Mucosa of descending colon (tissue), 3 donors: Measurements from ENCODE around the gene OR2T8. TPM values are rescaled to one million over a fixed set of nuclear protein-coding genes. Genes with fewer than 3 reads are reported as not detected.
"Not testable (repeated sequence)": the region's sequence is repeated elsewhere in the genome, so short reads cannot be mapped to it uniquely, and the experiment has no call there.

ENCODE experiments used
- ATAC-seq: fragments of 200-7000 bp; cut with Tn5 transposase; one replicate; pipeline ENCODE4 v1.9.1; 2020; ENCODE audit warnings: mild to moderate bottlenecking, moderate library complexity
- DNase-seq, 3 donors: peaks; one replicate each; pipeline ENCODE4 v3.0.0-alpha.2; 2020
- H3K36me3 ChIP-seq: fragments of 200-600 bp; one replicate; pipeline ENCODE4 v1.8.0; 2021; ENCODE audit warnings: low read depth, mild to moderate bottlenecking
- H3K4me1 ChIP-seq: fragments of 200-600 bp; one replicate; pipeline ENCODE4 v1.8.0; 2021; ENCODE audit warnings: low read depth, mild to moderate bottlenecking
- H3K4me3 ChIP-seq: fragments of 200-600 bp; one replicate; pipeline ENCODE4 v1.8.0; 2021; ENCODE audit warnings: mild to moderate bottlenecking
- H3K9me3 ChIP-seq: fragments of 200-600 bp; one replicate; pipeline ENCODE4 v1.8.0; 2021; ENCODE audit warnings: mild to moderate bottlenecking
- intact Hi-C, 2 donors: fragments of 100-400 bp; cut with DNase I in 1 of 2; cut with micrococcal nuclease in 1 of 2; formaldehyde crosslinking; loops; one replicate each; pipeline versions ENCODE4 v1.11.0 to v1.11.1; 2022; cut with DNase I, micrococcal nuclease
- total RNA-seq, 3 donors: library from RNA; stranded (reverse); fragmentation: NEBNext Ultra II Directional in 2 of 3; extraction: Animal tissue kit (Norgen Biotek cat#: 25700) in 2 of 3; gene quantifications; one replicate each; pipeline versions ENCODE4 v1.2.1 to v1.2.4, GENCODE V29; 2021 to 2023
- TF ChIP-seq, protein P1 (sequence below): fragments of 200-600 bp; IDR thresholded peaks from one replicate; pipeline ENCODE4 v1.8.0; 2022; ENCODE audit warnings: antibody characterized with exemption, mild to moderate bottlenecking
- donor health status: DM: no; HTN: no; CAD: no; lungs with moderate emphysema.
- donor health status: DM: no; HTN: no; CAD: no.
- donor health status: DM: no; HTN: yes; CAD: no.

The OR2T8 gene
- total RNA-seq, 3 donors from 2014 or later, result not detected

GRCh38 chr1:247935781-247936180 is 15.7 kb downstream of the OR2T8 start:
- no peak overlapping the region for H3K4me3 ChIP-seq
- TF ChIP-seq, protein P1, sequence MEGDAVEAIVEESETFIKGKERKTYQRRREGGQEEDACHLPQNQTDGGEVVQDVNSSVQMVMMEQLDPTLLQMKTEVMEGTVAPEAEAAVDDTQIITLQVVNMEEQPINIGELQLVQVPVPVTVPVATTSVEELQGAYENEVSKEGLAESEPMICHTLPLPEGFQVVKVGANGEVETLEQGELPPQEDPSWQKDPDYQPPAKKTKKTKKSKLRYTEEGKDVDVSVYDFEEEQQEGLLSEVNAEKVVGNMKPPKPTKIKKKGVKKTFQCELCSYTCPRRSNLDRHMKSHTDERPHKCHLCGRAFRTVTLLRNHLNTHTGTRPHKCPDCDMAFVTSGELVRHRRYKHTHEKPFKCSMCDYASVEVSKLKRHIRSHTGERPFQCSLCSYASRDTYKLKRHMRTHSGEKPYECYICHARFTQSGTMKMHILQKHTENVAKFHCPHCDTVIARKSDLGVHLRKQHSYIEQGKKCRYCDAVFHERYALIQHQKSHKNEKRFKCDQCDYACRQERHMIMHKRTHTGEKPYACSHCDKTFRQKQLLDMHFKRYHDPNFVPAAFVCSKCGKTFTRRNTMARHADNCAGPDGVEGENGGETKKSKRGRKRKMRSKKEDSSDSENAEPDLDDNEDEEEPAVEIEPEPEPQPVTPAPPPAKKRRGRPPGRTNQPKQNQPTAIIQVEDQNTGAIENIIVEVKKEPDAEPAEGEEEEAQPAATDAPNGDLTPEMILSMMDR, result no peak
- no peaks in the 10 kb centered on the region for H3K36me3 ChIP-seq
- DNase-seq, result no peak
- no peak for ATAC-seq
- intact Hi-C loops, result no loop called here
- H3K9me3 ChIP-seq, result peaks cover 18% of the 10 kb centered on the region
- no peaks in the 10 kb centered on the region for H3K4me1 ChIP-seq

GRCh38 chr1:247936415-247936814 is 16.4 kb downstream of the OR2T8 start:
- intact Hi-C loops, result no loop called here
- TF ChIP-seq, protein P1, result no peak
- DNase-seq, result no peak

GRCh38 chr1:247936965-247937734 is 17.1 kb downstream of the OR2T8 start:
- H3K4me1 ChIP-seq, intact Hi-C loops, H3K36me3 ChIP-seq, H3K4me3 ChIP-seq: not testable (repeated sequence)
- H3K9me3 ChIP-seq, result peaks cover 17% of the 10 kb centered on the region
- DNase-seq (peak; percentile 47 to 80 (median 47)), ATAC-seq (peak; percentile 91)

More at GRCh38 chr1:247936415-247936814, 16.4 kb downstream of the OR2T8 start:
- no peak for ATAC-seq
- Histone ChIP-seq H3K9me3 (peaks cover 14% of the 10 kb centered on the region), H3K4me1 (no peaks in the 10 kb centered on the region), H3K4me3 (no peak overlapping the region), H3K36me3 (no peaks in the 10 kb centered on the region)

DNA sequence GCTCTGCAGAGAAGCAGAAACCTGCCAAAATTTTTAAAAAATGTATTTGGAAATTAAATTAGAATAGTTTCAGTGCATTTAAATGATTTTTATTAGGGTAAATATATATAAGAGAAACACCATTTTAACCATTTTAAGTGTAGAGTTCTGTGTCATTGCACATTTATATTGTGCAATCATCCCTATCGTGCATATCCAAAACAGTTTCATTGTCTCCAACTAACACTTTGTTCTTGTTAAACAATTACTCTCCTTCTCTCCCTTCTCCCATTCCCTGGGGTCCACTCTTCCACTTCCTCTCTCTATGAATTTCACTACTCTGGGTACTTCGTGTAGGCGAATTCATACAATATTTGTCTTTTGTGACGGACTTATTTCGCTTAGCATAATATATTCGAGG is 22.6 kb downstream of the OR2T8 start:
- Histone ChIP-seq H3K9me3 (peaks cover 4% of the 10 kb centered on the region), H3K4me1 (no peaks in the 10 kb centered on the region), H3K36me3 (no peaks in the 10 kb centered on the region), H3K4me3 (no peak overlapping the region)
- DNase-seq (no peak), ATAC-seq (no peak)
- intact Hi-C loops, result no loop called here
- TF ChIP-seq, protein P1, result no peak

DNA sequence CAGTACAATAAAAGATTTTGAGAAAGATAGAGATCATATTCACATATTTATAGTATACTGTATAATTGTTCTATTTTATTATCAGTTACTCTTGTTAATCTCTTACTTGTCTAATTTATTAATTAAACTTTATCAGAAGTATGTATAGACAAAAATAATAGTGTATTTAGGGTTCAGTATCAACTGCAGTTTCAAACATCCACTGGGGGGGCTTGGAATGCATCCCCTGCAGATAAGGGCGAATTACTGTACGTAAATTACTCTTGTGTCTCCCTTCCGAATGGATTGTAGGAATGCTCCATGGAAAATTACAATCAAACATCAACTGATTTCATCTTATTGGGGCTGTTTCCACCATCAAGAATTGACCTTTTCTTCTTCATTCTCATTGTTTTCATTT is 28.5 kb downstream of the OR2T8 start, which contains the start of gene OR2L8:
OR2L8 (plus strand) TSS at position 301 of the 400 bp plus-strand sequence; CDS start at position 301, 0 bp downstream.
- DNase-seq (no peak), ATAC-seq (no peak)
- Histone ChIP-seq H3K36me3 (no peaks in the 10 kb centered on the region), H3K4me1 (no peaks in the 10 kb centered on the region), H3K4me3 (no peak within 1 kb of the TSS), H3K9me3 (peaks cover 5% of the 10 kb centered on the region)
- intact Hi-C loops, result no loop called here
- TF ChIP-seq, protein P1, result no peak

DNA sequence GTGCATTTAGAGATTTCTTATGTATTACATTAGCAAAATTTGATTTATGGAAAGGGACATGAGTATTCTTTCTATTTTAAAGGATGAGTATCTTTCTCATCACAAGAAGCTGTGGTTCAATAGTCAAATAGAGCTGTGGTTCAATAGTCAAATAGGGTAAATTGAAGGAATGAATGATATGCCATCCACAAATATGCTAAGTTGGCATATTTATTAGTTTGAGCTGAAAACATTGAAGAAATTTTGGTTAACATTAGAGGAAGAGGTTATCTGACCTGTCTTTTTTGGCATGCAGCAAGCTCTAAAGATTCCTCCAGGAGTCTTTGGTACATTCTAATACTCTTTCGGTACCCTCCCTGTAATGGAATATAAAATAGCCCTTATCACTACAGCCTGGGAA is 33.4 kb downstream of the OR2T8 start:
- Histone ChIP-seq H3K4me1 (no peaks in the 10 kb centered on the region), H3K9me3 (peaks cover 5% of the 10 kb centered on the region), H3K4me3 (no peak overlapping the region), H3K36me3 (no peaks in the 10 kb centered on the region)
- DNase-seq (no peak), ATAC-seq (no peak)
- intact Hi-C loops, result no loop called here
- TF ChIP-seq, protein P1, result no peak
